ENCODE data around the gene CCDC81.

CCDC81 gene

GRCh38 chr11:86469491-86470388, 95.1 kb downstream of the CCDC81 start:
- DNase-seq, result no peak

All from C1 segment of cervical spinal cord (tissue), 14 donors.